ENCODE measurements around the gene GRIA4. TPM values are rescaled to one million over a fixed set of nuclear protein-coding genes. Genes with fewer than 3 reads are reported as not detected.

Gene GRIA4
- total RNA-seq, 1 donor, result 5.2 TPM

- DNase-seq (ENCODE audit: low read depth), result no peak
- H3K4me3 ChIP-seq (ENCODE audit: low read depth, low read length), result no peak overlapping the region
- no peak for TF ChIP-seq CTCF (IDR thresholded peaks at IDR 0.05; ENCODE audit: insufficient read depth, low read depth, low read length)
These were observed 1.9 kb downstream of the GRIA4 start for GRCh38 chr11:105611572-105612441.

DNA sequence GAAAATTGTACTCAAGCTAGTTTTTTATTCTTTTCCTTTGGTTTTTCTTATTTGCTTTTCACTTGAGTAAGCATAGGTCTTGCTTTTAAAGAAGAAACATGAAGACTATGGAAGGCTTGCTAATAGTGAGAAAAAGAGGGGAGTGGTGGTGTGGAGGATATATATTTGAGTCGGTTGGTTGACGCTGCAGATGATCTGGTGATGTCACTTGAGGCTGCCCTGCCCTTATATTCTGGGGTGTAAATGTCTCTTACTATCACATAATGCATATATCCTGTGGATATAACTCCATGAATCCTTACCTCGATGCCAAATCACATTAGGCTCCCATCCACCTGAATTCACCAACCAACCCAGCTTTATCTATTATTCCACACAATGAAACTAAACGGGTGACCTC is 2.9 kb downstream of the GRIA4 start:
- no peak for DNase-seq (ENCODE audit: low read depth)
- TF ChIP-seq CTCF (IDR thresholded peaks at IDR 0.05; ENCODE audit: insufficient read depth, low read depth, low read length), result no peak
- H3K4me3 ChIP-seq (ENCODE audit: low read depth, low read length), result no peak overlapping the region

DNA sequence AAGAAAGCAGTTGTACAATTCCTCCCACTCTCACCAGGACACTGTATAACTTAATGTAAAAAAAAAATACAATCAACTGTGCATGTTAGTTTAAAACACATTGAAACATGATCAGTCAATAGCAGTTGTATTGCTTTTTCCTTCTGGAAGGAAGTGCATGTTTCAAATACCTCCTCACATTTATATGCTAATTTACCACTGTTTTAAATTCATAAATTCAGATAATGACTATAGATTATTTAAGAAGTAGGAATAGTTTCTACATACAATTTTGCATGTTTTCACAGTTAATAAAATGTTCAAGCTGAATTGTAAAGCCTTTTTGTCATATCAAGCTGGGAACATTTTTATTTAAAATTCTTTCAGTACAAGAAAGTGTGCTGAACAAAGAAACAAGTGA is 3.3 kb downstream of the GRIA4 start:
- no peak for DNase-seq (ENCODE audit: low read depth)
- H3K4me3 ChIP-seq (ENCODE audit: low read depth, low read length), result no peak overlapping the region
- TF ChIP-seq CTCF (IDR thresholded peaks at IDR 0.05; ENCODE audit: insufficient read depth, low read depth, low read length), result no peak

DNA sequence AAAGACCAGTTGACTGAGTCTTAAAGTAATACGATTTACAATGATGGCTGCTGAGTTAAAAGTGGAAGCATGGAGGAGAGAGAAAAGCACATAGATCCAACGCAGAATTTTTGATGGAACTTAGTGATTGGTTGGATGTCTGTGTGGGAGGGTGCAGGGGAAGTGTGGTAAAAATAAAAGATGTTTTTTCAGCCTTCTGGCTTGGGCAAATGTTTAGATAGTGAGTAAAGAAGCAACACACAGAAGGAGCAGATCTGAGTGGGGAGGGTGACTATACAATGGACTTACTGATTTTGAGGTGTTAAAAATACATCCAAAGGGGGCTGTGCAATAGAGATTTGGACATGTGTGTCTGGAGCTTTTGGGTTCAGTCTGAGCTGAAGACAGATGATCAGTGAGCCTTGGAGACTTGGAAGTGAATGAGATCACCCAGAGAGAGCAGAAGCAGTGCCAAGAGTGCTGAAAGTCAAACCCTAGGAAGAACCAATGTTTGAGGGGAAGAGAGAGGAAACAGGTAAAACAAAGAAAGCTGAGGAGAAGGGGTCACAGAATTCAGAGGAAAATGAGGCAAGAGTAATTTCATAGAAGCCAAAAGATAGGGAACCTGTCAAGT is 8.6 kb downstream of the GRIA4 start:
- DNase-seq (ENCODE audit: low read depth), result no peak
- H3K4me3 ChIP-seq (ENCODE audit: low read depth, low read length), result no peak overlapping the region
- no peak for TF ChIP-seq CTCF (IDR thresholded peaks at IDR 0.05; ENCODE audit: insufficient read depth, low read depth, low read length)

- no peak overlapping the region for H3K4me3 ChIP-seq (ENCODE audit: low read depth, low read length)
- DNase-seq (ENCODE audit: low read depth), result no peak
- TF ChIP-seq CTCF (IDR thresholded peaks at IDR 0.05; ENCODE audit: insufficient read depth, low read depth, low read length), result no peak
These were observed 9.7 kb downstream of the GRIA4 start for GRCh38 chr11:105619556-105619955.

DNA sequence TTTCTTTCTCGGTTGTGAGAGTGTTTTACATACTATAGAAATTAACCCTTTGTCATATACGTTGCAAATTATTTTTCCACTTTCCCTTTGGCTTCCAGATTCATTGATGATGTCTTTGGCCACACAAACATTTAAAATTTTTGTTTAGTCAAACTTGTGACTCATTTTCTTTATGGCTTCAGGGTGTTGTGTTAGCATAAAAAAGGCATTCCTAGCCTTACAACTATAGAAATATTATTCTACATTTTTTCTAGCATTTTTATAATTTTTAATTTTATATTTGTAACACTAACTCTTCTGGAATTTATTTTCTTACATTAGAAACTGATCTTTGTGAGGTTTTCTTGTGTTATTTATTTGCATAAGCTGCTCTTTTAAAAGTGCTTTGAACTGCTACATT is 12.1 kb downstream of the GRIA4 start:
- no peak overlapping the region for H3K4me3 ChIP-seq (ENCODE audit: low read depth, low read length)
- DNase-seq (ENCODE audit: low read depth), result no peak
- TF ChIP-seq CTCF (IDR thresholded peaks at IDR 0.05; ENCODE audit: insufficient read depth, low read depth, low read length), result no peak
